ENCODE data around the gene MCTS1.
"Not testable (repeated sequence)": the region's sequence is repeated elsewhere in the genome, so short reads cannot be mapped to it uniquely, and the experiment has no call there.

MCTS1 gene

DNA sequence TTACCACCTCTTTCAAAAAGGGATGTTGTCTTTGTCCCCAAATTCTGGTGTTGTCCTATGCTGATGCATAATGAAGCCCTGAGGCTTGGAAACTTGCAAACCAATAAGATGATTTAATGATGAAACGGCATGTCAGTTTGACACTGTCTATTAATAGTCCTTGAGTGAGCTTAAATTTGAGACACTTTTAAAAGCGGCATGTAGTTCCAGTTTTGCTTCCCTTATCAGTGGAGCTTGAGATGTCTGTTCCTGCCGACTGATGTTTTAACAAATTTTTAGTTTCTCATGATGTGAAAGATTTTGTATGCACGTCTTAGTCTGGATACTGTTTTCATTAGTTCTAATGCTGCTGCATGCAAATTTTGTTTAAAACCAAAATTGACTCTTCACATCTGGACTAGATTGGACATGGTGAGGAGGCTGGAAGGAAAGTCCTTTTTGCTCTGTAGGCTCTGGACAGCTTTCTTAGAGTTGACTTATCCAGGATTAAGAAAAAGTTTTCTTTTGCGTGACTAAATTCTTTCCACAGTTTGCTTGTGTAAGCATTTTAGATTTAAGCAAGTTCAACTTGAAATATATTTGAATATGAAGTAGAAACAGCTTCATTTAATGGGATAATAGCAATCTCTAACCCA lies 14.2 kb downstream of the MCTS1 start:
- DNase-seq (ENCODE audit: low read depth, low spot score) = no peak
- no peak overlapping the region for H3K4me3 ChIP-seq (ENCODE audit: low read length)

DNA sequence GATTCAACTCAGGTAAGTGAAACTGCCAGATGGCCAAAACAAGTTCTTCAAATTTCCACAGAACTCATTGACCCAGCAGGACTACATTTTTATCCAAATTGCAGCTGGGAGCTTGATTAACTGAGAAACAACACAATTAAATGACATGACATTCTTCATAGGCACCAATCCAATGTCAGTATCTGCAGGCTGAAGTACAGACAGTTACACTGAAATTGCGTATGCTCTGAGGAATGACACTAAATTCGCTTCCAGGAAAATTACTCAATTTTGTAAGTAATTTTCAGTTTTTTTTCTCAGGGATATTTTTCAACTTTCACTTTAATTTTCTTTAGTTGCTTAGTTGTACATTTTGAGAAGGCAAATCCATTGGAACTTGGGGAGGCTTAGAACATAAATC lies 21.5 kb downstream of the MCTS1 start:
- no peak overlapping the region for H3K4me3 ChIP-seq (ENCODE audit: low read length)
- DNase-seq (ENCODE audit: low read depth, low spot score) = no peak

DNA sequence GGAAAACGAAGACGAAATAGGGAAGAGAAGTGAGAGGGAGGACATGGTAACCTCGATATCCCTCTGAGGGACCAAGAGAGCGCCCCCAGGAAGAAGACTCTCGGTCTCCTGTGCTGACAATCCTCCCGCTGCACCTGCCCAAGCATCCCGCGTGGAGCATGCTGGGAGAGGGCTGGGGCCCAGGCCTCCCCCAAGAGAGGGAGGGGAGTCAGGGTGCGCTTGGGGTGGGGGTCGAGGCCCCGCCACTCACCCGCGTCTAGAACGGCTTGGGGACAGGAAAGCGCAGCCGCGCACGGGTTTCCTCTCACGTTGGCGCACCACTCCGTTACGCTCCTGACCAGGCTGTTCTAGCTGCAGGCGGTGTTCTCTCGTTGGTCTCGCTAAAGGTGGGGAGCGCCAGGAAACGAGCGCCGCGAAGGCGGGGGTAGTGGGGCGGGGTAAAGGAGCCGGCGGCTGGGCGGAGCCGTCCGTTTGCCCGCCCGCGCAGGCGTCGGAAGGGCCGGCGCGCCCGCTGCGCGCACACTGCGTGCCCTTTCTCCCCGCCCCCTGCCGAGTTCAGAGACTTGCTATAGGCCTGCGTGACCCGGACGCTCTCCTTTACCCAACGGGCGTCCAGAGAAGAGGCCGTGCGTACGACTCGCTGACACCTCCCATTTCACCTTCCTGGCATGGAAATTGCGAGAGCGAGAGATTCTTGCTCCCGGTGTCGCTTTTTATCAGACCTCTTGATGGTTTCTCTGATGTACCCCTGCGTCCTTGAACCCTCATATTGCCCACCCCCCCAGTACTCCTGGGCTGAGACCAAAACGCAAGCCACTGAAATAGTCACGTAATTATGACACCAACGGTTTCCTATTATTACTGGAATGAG lies 26.0 kb downstream of the MCTS1 start, which contains the start of gene C1GALT1C1:
TSS of gene C1GALT1C1 (minus strand) at position 388 of the 871 bp plus-strand sequence. CDS start 2,888 bp downstream, outside the sequence.
- H3K4me3 ChIP-seq (ENCODE audit: low read length) = peak within 1 kb of the TSS; percentile 73
- peak; percentile 90 for DNase-seq (ENCODE audit: low read depth, low spot score)

DNA sequence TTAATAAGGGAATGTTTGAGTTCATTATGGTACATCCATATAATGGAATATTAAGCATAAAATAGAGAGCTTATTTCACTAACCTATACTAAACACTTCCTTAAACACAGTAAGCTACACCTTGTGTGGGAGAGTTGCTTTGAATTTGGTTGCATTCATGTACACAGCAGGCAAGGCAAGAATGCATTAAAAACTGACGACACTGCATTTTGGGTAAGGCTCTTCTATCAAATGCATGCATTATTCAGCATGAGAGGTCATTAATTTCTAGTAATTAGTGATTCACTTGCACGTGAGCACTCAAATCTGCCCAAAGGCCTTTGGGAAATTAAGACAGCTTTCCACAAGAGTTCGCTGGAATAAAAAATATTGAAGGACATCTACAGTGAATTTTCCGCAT lies 34.7 kb downstream of the MCTS1 start:
- no peak overlapping the region for H3K4me3 ChIP-seq (ENCODE audit: low read length)
- no peak for DNase-seq (ENCODE audit: low read depth, low spot score)

DNA sequence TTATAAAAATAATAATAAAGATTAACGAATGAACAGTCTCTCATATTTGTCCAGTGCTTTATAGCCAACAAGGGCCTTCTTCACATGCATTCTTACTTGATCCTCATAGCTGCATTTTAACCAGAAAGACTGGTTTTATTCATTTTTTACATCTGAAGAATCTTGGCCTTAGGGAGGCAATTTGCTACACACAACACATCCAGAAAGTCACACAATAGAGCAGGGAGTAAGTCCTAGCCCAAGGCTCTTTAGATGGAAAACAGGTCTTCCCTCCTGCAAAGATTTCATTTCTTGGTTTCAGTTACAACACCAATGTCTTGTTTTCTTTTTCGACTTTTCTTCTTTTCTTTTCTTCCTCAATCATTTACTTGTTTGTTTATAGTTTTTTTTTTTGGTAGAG lies 39.0 kb downstream of the MCTS1 start:
- no peak overlapping the region for H3K4me3 ChIP-seq (ENCODE audit: low read length)
- DNase-seq (ENCODE audit: low read depth, low spot score) = no peak

DNA sequence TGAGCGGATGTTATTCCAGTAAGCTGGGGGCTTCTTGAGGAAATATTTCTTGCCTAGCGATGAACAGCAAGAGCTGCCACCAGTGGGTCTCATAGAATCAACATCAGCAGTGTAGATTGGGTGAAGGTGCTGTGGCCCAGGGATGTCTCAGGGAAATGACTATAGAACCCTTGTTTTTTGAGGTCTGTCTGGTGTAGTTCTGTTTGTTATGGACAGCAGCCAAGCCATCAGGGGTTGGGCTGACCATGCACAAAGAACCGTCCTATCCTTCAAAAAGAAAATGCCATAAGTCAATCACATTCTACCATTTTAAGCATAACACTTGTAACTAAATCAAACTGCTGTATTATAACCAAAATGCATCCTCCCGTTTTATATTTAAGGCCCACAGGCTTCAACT lies 43.2 kb downstream of the MCTS1 start:
- no peak for DNase-seq (ENCODE audit: low read depth, low spot score)

DNA sequence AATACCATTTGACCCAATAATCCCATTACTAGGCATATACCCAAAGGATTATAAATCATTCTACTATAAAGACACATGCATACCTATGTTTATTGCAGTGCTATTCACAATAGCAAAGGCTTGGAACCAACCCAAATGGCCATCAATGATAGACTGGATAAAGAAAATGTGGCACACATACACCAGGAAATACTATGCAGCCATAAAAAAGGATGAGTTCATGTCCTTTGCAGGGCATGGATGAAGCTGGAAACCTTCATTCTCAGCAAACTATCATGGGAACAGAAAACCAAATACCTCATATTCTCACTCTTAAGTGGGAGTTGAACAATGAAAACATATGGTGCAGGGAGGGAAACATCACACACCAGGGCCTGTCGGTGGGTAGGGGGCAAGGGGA lies 48.4 kb downstream of the MCTS1 start:
- not testable (repeated sequence) for H3K4me3 ChIP-seq (ENCODE audit: low read length); DNase-seq (ENCODE audit: low read depth, low spot score)

More for the DNA sequence above, 43.2 kb downstream of the MCTS1 start:
- no peak overlapping the region for H3K4me3 ChIP-seq (ENCODE audit: low read length)

DNA sequence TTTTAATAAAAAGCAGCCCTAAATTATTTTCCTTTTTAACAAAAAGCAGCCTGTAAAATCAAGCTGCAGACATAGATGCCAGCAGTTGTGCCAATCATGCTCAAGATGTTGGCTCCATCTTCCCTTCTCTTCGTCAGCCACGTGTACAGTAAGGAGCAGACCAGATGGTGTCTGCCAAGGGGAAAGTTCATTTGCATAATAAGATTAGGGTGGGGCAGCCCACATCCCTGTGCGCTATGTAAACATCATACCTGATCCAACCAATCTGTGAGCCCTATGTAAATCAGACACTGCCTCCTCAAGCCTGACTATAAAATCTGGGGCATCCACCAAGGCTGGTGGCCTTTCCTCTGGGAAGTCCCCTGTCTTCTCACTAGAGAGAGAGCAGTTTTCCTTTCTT lies 49.1 kb downstream of the MCTS1 start:
- no peak for DNase-seq (ENCODE audit: low read depth, low spot score)

DNA sequence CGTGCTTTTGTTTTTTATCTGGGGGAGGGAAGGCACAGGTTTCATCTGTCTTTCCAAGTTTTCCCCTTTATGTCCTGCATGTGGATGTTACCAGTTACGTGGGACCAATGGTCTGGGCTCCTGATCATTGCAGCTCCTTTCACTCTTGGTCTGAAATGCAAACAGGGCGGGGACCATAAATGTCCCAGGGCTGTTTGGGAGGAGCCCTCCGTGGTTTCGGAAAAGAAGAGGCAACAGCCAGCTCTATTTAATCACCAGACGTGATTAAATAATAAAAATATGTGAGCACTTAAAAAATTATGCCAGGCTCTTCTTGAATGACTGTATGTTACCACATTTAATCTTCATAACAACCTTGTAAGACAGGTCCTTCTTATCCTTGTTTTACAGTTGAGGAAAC lies 56.7 kb downstream of the MCTS1 start:
- H3K4me3 ChIP-seq (ENCODE audit: low read length) = no peak overlapping the region
- DNase-seq (ENCODE audit: low read depth, low spot score) = no peak

More for the DNA sequence above, 49.1 kb downstream of the MCTS1 start:
- no peak overlapping the region for H3K4me3 ChIP-seq (ENCODE audit: low read length)

All from Jurkat, Clone E6-1 (cell line).